ENCODE results near the gene NFIL3. TPM values are rescaled to one million over a fixed set of nuclear protein-coding genes. Genes with fewer than 3 reads are reported as not detected.

Gene NFIL3
- total and polyA plus RNA-seq, 2 experiments from 2014 or later = 4.1 to 7.5 TPM

- TF ChIP-seq EZH2phosphoT487 (IDR thresholded peaks at IDR 0.05; ENCODE audit: unreplicated experiment) = no peak
- no peak for TF ChIP-seq CREB1 (CRISPR knock-in tag; IDR thresholded peaks at IDR 0.05; ENCODE audit: low read depth)
- TF ChIP-seq JUNB (IDR thresholded peaks at IDR 0.05; ENCODE audit: unreplicated experiment) = no peak
- no peak for TF ChIP-seq EZH2 (IDR thresholded peaks at IDR 0.05; ENCODE audit: low read depth, unreplicated experiment)
- no peak for TF ChIP-seq ZNF331 (CRISPR knock-in tag; IDR thresholded peaks at IDR 0.05; ENCODE audit: low read depth)
- TF ChIP-seq CTCF (conservative IDR thresholded peaks at IDR 0.05; ENCODE audit: low read depth in 2 of 2) = no peak
- Mint-ChIP-seq H3K27me3 (ENCODE audit: insufficient read depth, low read depth, poor library complexity) (peaks cover 49% of the 10 kb centered on the region), H3K4me3 (peak overlapping the region; percentile 83), H3K4me1 (peaks cover 28% of the 10 kb centered on the region), H3K27ac (no peak overlapping the region), H3K9me3 (peaks cover 5% of the 10 kb centered on the region; the same call in 1 of the 3 replicates), H3K36me3 (ENCODE audit: low read depth) (no peaks in the 10 kb centered on the region; the same call in 2 of the 3 replicates)
- Histone ChIP-seq H3K4me2 (peak overlapping the region; percentile 95), H3K4me3 (peak overlapping the region; percentile 79), H2AFZ (peak overlapping the region; percentile 96; the same call in 1 of the 2 replicates), H3K79me2 (replicated peaks; ENCODE audit: insufficient read depth) (peaks cover 25% of the 10 kb centered on the region), H3K27ac (ENCODE audit: low read depth) (no peak overlapping the region), H3K4me1 (ENCODE audit: insufficient read depth) (peaks cover 19% of the 10 kb centered on the region), H3K27me3 (ENCODE audit: insufficient read depth) (peaks cover 53% of the 10 kb centered on the region), H3F3A (replicated peaks; ENCODE audit: low read depth) (0 out of 2 replicates have a peak, but pooled peaks cover 7% of the 10 kb centered on the region), H4K20me1 (replicated peaks; ENCODE audit: insufficient read depth) (peaks cover 27% of the 10 kb centered on the region), H3K36me3 (ENCODE audit: insufficient read depth) (no peaks in the 10 kb centered on the region), H3K9me2 (ENCODE audit: insufficient read depth) (no peaks in the 10 kb centered on the region)
- ATAC-seq = peak; percentile 21
- peak; percentile 69 for DNase-seq (ENCODE audit: low spot score)
These were observed 958 bp upstream of the NFIL3 start for GRCh38 chr9:91424403-91425176.

- Mint-ChIP-seq H3K9me3 (peaks cover 5% of the 10 kb centered on the region; the same call in 1 of the 3 replicates), H3K27ac (peak overlapping the region; percentile 12), H3K36me3 (ENCODE audit: low read depth) (no peaks in the 10 kb centered on the region; the same call in 2 of the 3 replicates), H3K4me1 (peaks cover 28% of the 10 kb centered on the region), H3K4me3 (peak overlapping the region; percentile 89), H3K27me3 (ENCODE audit: insufficient read depth, low read depth, poor library complexity) (peaks cover 45% of the 10 kb centered on the region)
- Histone ChIP-seq H3K4me3 (peak overlapping the region; percentile 91), H4K20me1 (replicated peaks; ENCODE audit: insufficient read depth) (peaks cover 40% of the 10 kb centered on the region), H3K27ac (ENCODE audit: low read depth) (no peak overlapping the region), H3K36me3 (ENCODE audit: insufficient read depth) (no peaks in the 10 kb centered on the region), H3K4me2 (peak overlapping the region; percentile 87), H2AFZ (peak overlapping the region; percentile 83; the same call in 1 of the 2 replicates), H3K27me3 (ENCODE audit: insufficient read depth) (peaks cover 60% of the 10 kb centered on the region), H3K4me1 (ENCODE audit: insufficient read depth) (peaks cover 19% of the 10 kb centered on the region), H3K79me2 (replicated peaks; ENCODE audit: insufficient read depth) (peaks cover 41% of the 10 kb centered on the region), H3K9me2 (ENCODE audit: insufficient read depth) (no peaks in the 10 kb centered on the region), H3F3A (replicated peaks; ENCODE audit: low read depth) (0 out of 2 replicates have a peak, but pooled peaks cover 7% of the 10 kb centered on the region)
- no peak for TF ChIP-seq ZNF462 (CRISPR knock-in tag; IDR thresholded peaks at IDR 0.05)
- TF ChIP-seq CTCF (conservative IDR thresholded peaks at IDR 0.05; ENCODE audit: low read depth in 2 of 2) = peak in 1 of 2 experiments; percentile 11; a peak in 1 of 4 replicates
- ATAC-seq (no peak; the same call in 2 of the 3 replicates), DNase-seq (ENCODE audit: low spot score) (peak; percentile 60)
These were observed 597 bp downstream of the NFIL3 start for GRCh38 chr9:91422758-91423711.

All from GM23338 (cell line).